GM20000 (cell line): ENCODE measurements around the gene PDCD6IP.
A peak's percentile ranks its signal among the peaks of the same experiment; 100 is the strongest.

Source experiments
- DNase-seq: peaks from one replicate; pipeline ENCODE4 v3.0.0; 2012; ENCODE audit warnings: low spot score
- TF ChIP-seq, protein P1 (sequence below): IDR thresholded peaks from 2 replicates; pipeline ENCODE4 v1.5.1; 2012; ENCODE audit warnings: mild to moderate bottlenecking, control low read depth; ENCODE audit errors: extremely low read depth, missing control alignments

The PDCD6IP gene

DNA sequence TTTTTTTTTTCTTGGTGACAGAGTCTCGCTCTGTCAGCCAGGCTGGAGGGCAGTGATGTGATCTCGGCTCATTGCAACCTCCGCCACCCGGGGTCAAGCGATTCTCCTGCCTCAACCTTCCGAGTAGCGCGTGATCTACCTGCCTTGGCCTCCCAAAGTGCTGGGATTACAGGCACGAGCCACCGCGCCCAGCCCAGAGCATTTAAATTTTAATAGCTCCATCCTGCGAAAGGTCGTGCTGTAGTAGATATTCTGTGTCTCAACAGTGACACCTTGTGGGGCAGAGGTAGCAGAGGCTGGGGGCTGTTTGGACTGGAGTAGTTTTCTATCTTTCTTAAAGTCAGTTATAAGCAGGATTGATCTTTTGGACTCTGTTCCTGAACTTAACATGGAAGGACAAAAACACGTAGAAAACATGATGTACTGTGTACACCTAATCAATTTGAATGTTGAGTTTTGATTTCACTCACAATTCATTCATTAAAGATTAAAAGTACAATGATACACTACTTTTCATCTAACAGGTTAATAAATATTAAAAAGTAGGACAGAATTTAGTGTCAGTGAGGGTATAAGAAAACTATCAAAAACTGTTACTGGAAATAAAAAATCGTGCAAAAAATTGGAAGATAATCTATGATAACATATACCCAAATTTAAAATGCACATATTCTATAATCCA, 11.0 kb upstream of the PDCD6IP start:
- TF ChIP-seq, protein P1, sequence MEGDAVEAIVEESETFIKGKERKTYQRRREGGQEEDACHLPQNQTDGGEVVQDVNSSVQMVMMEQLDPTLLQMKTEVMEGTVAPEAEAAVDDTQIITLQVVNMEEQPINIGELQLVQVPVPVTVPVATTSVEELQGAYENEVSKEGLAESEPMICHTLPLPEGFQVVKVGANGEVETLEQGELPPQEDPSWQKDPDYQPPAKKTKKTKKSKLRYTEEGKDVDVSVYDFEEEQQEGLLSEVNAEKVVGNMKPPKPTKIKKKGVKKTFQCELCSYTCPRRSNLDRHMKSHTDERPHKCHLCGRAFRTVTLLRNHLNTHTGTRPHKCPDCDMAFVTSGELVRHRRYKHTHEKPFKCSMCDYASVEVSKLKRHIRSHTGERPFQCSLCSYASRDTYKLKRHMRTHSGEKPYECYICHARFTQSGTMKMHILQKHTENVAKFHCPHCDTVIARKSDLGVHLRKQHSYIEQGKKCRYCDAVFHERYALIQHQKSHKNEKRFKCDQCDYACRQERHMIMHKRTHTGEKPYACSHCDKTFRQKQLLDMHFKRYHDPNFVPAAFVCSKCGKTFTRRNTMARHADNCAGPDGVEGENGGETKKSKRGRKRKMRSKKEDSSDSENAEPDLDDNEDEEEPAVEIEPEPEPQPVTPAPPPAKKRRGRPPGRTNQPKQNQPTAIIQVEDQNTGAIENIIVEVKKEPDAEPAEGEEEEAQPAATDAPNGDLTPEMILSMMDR: peak; percentile 71

DNA sequence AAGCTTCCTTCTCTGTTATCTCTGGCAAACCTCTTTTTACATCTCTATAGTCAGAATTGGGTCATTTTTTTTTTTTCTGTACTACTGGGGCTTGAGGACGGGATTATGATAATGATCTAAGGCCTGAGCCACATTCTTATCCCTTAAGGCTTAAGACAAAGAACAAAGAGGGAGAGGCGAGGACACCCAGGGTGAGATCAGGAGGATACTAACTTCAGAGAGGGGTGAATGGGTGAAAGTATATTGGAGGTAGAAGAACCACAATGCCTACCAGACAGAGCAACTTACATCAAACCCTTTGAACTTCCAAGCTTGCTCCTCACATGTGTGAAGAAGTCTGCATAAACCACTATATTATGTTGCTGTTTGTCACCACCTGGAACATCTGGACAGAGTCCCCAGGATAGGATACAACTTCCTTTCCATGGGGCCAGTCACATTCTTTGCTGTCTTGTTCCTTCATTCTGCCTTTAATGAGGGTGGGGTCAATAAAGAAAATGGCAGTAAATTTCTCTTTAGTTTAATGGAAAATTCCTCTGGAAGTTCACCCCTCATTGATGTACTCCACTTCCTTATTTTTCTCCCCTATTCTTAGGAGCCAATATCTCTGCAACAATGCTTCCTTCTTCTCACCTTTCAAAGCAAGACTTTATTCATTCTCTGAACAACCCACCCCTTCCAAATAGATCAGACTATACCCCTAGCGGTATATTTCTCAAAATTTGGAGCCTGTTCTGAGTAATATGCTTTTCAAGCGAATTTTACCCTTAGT, 9.1 kb upstream of the PDCD6IP start:
- no peak for DNase-seq
- TF ChIP-seq, protein P1: no peak

More for the DNA sequence above, 11.0 kb upstream of the PDCD6IP start:
- peak; percentile 62 for DNase-seq

DNA sequence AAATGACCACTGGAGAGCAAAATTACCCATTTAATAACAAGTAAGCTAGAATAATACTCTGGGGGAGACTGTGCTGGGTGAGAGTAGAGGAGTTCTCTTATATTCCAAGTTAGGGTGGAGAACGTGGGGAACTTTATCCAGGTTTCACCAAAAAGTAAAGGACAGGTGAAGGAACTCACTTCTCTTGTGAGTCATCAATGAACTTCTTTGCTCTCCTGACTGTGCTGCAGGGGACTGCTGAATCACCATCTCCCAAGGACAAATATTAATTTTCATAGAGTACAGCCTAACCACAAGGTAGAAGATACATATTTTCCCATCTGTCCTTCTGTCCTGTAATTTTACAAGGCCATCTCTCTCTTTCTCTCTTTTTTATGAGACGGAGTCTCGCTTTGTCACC, 8.3 kb upstream of the PDCD6IP start:
- TF ChIP-seq, protein P1: no peak
- no peak for DNase-seq

DNA sequence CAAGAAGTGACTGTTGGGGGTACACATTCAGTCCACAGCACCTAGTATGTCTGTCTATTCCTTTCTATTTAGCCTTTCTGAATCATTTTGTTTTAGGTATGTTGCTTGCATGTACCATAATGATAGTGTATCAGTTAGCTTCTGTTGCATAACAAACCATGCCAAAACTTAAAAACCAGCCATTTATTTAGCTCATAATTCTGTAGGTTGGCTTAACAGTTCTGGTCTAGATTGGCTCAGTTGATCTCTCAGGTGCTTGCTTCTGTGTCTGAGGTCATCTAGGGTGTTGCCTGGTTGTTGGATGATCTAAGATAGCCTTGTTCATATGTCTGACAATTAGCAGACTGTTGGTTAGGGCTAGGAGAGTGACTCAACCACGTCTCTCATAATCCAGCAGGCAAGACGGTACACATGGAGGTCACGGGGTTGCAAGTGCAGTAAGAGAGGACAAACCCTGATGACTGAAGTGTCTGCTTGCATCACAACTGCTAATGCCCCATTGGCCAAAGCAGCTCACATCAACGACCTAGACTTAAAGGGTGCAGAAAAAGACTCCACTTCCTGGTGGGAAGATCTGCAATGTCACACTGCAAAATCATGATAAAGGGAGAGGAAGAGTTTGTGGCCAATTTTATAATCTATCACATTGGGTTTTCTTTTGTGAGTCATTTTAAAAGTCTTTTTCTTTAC, 6.8 kb upstream of the PDCD6IP start:
- no peak for DNase-seq
- TF ChIP-seq, protein P1: no peak

DNA sequence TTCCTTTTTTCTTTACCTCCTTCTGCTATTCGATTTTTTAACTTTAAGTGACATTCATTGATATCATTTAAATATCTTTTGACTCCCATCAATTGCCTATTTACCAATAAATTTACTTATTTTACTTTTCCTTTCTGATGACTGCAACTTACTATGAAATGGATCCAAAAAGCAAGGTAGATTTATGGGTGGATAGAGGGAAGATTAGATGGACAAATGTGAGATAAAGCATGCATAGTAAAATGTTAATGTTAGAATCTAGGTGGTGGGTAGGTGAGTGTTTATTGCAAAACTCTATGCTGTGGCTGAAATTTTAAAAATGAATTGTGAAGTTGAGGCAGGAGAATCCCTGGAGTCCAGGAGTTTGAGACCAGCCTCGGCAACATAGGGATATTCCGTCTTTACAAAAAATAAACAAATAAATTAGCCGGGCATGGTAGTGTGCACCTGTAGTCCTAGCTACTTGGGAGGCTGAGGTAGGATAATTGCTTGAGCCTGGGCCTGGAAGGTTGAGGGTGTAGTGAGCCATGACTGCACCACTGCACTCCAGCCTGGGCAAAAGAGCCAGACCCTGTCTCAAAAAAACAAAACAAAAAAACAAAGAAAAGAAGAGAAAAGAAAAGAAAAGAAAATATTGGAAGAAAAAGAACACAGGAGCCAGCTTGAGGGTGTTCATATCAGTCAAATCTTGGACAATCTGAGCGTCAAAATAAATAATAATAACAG, 6.1 kb upstream of the PDCD6IP start:
- TF ChIP-seq, protein P1: no peak
- DNase-seq: no peak

DNA sequence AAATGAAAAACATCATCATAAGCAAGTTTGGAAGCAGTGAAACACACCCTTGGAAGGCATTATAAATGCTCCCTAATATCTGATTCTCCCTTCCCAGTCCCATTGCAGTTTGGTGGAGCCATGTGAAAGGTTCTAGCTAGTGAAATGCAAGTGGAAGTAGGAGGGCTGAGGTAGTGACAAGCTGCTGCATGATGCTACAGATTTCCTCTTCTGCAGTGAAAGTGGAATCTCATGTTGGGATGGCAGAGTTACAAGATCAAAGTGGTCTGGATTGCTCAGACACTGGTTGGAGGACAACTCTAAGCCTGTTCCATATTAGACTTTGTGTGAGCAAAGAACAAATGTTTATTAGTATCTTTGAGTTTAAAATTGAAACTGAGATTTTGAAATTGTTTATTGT, 3.3 kb upstream of the PDCD6IP start:
- TF ChIP-seq, protein P1: no peak
- no peak for DNase-seq
